Neural cell (in vitro differentiated cells): Measurements from ENCODE around the gene SFI1. TPM values are rescaled to one million over a fixed set of nuclear protein-coding genes. Genes with fewer than 3 reads are reported as not detected.
"Not testable (repeated sequence)": the region's sequence is repeated elsewhere in the genome, so short reads cannot be mapped to it uniquely, and the experiment has no call there.

Experiments used
- H2AFZ ChIP-seq: fragments of 200-600, 300-800 bp; sonication (generic), shearing (Covaris generic); 2 replicates; pipeline ENCODE4 v1.6.0; 2014; ENCODE audit warnings: low read depth, mild to moderate bottlenecking, antibody characterized with exemption, low read length, moderate library complexity
- H3F3A ChIP-seq: fragments of 200-600 bp; shearing (Covaris generic); 2 replicates; pipeline ENCODE4 v1.6.1; 2016; ENCODE audit warnings: mild to moderate bottlenecking, moderate library complexity, mixed read lengths, antibody characterized with exemption, low read length; ENCODE audit not compliant: insufficient read depth, poor library complexity, severe bottlenecking
- H3K27ac ChIP-seq: fragments of 200-600, 300-800 bp; sonication (generic), shearing (Covaris generic); 2 replicates; pipeline ENCODE4 v1.5.1; 2014; ENCODE audit warnings: mild to moderate bottlenecking, low read length, moderate library complexity
- H3K27me3 ChIP-seq: fragments of 300-800, 200-600 bp; sonication (generic), shearing (Covaris generic); 2 replicates; pipeline ENCODE4 v1.6.0; 2014; ENCODE audit warnings: mild to moderate bottlenecking, low read depth, low read length, moderate library complexity; ENCODE audit not compliant: insufficient read depth
- H3K36me3 ChIP-seq: fragments of 300-800, 200-600 bp; sonication (generic), shearing (Covaris generic); 2 replicates; pipeline ENCODE4 v1.5.1; 2014; ENCODE audit warnings: mild to moderate bottlenecking, antibody characterized with exemption, low read length, moderate library complexity; ENCODE audit not compliant: insufficient read depth
- H3K4me2 ChIP-seq: fragments of 300-800, 200-600 bp; sonication (generic), shearing (Covaris generic); 2 replicates; pipeline ENCODE4 v1.6.0; 2014; ENCODE audit warnings: mild to moderate bottlenecking, low read length
- H3K4me3 ChIP-seq: fragments of 300-800, 200-600 bp; sonication (generic), shearing (Covaris generic); 2 replicates; pipeline ENCODE4 v1.5.1; 2014; ENCODE audit warnings: mild to moderate bottlenecking, low read length, moderate library complexity
- H3K79me2 ChIP-seq: fragments of 200-600 bp; shearing (Covaris generic); replicated peaks from 2 replicates; pipeline ENCODE4 v1.6.0; 2014; ENCODE audit warnings: mild to moderate bottlenecking, low read length, moderate library complexity; ENCODE audit not compliant: insufficient read depth
- H3K9ac ChIP-seq: fragments of 300-800, 200-600 bp; sonication (generic), shearing (Covaris generic); 2 replicates; pipeline ENCODE4 v1.6.1; 2016; ENCODE audit warnings: mild to moderate bottlenecking, low read length, mixed read lengths
- H3K9me2 ChIP-seq: fragments of 200-600 bp; shearing (Covaris generic); 2 replicates; pipeline ENCODE4 v1.6.1; 2016; ENCODE audit warnings: mild to moderate bottlenecking, low read length, mixed read lengths; ENCODE audit not compliant: insufficient read depth
- H3K9me3 ChIP-seq: fragments of 200-600, 300-800 bp; sonication (generic), shearing (Covaris generic); 2 replicates; pipeline ENCODE4 v1.6.1; 2016; ENCODE audit warnings: mild to moderate bottlenecking, mixed run types, low read length, moderate library complexity, mixed read lengths
- H4K20me1 ChIP-seq: fragments of 200-600 bp; shearing (Covaris generic); 2 replicates; pipeline ENCODE4 v1.6.1; 2016; ENCODE audit warnings: mild to moderate bottlenecking, mixed run types; ENCODE audit not compliant: insufficient read depth
- EP300 ChIP-seq: fragments of 450-650 bp; conservative IDR thresholded peaks from 2 replicates; pipeline ENCODE4 v1.6.1; 2014; ENCODE audit warnings: antibody characterized with exemption, mild to moderate bottlenecking, moderate library complexity; ENCODE audit not compliant: poor library complexity, severe bottlenecking
- EZH2 ChIP-seq: fragments of 200-600, 300-800 bp; shearing (Covaris generic), sonication (generic); IDR thresholded peaks from 2 replicates; pipeline ENCODE4 v1.6.1; 2014; ENCODE audit warnings: antibody characterized with exemption, low read length, borderline replicate concordance, mild to moderate bottlenecking; ENCODE audit not compliant: insufficient read depth, poor library complexity, severe bottlenecking
- MXI1 ChIP-seq: fragments of 450-650 bp; conservative IDR thresholded peaks from 2 replicates; pipeline ENCODE4 v1.6.1; 2014; ENCODE audit warnings: antibody characterized with exemption, mild to moderate bottlenecking; ENCODE audit not compliant: poor library complexity, severe bottlenecking
- POLR2AphosphoS5 ChIP-seq: IDR thresholded peaks from 2 replicates; pipeline ENCODE4 v1.6.1; 2012
- RAD21 ChIP-seq: fragments of 450-650 bp; conservative IDR thresholded peaks from 2 replicates; pipeline ENCODE4 v1.6.1; 2014; ENCODE audit warnings: antibody characterized with exemption, mild to moderate bottlenecking, moderate library complexity
- SMC3 ChIP-seq: fragments of 450-650 bp; conservative IDR thresholded peaks from 2 replicates; pipeline ENCODE4 v1.6.1; 2014; ENCODE audit warnings: antibody characterized with exemption, mild to moderate bottlenecking, moderate library complexity; ENCODE audit not compliant: poor library complexity
- TAF1 ChIP-seq: IDR thresholded peaks from 2 replicates; pipeline ENCODE4 v1.6.1; 2012; ENCODE audit warnings: low read depth
- polyA plus RNA-seq: library from polyadenylated mRNA; depleted of rRNA; stranded (reverse); fragments of >200 nt; gene quantifications from 2 replicates; pipeline ENCODE4 v1.2.3, GENCODE V29; 2014
- TF ChIP-seq, protein P1 (sequence below): IDR thresholded peaks from 2 replicates; pipeline ENCODE4 v1.6.1; 2012; ENCODE audit warnings: borderline replicate concordance
- TF ChIP-seq, protein P2 (sequence below): fragments of 450-650 bp; IDR thresholded peaks from 2 replicates; pipeline ENCODE4 v1.5.1; 2014; ENCODE audit warnings: antibody characterized with exemption, mild to moderate bottlenecking, moderate library complexity; ENCODE audit not compliant: poor library complexity, severe bottlenecking

The SFI1 gene
- polyA plus RNA-seq, 1 donor from 2014 or later: 19.9 TPM

DNA sequence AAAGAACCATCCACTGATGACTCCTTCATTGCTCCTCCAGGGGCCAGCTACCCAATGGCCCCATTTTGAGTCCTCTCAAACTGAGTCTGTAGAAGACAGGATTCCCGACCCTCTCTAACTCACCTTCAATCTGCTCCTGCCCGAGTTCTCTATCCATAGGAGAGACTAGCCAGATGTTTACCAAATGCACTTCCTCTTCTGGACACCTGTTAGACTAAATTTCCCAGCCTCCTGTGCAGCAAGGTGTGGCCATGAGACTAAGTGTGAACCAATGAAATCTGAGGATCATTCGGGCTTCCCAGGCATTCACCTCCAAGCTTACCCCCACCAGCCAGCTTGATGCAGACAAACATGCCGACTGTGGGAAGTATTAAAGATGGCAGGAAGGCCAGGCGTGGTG, 158.1 kb downstream of the SFI1 start:
- H3K9ac ChIP-seq: no peak overlapping the region
- no peak overlapping the region for H3K4me2 ChIP-seq
- no peaks in the 10 kb centered on the region for H3K27me3 ChIP-seq
- no peak overlapping the region for H2AFZ ChIP-seq
- no peaks in the 10 kb centered on the region for H3F3A ChIP-seq
- H3K4me3 ChIP-seq: no peak overlapping the region
- H3K79me2 ChIP-seq: peaks cover 39% of the 10 kb centered on the region
- TF ChIP-seq EP300: no peak
- no peak for TF ChIP-seq TAF1
- TF ChIP-seq EZH2: no peak
- no peak for TF ChIP-seq RAD21
- TF ChIP-seq MXI1: no peak
- TF ChIP-seq, protein P1, sequence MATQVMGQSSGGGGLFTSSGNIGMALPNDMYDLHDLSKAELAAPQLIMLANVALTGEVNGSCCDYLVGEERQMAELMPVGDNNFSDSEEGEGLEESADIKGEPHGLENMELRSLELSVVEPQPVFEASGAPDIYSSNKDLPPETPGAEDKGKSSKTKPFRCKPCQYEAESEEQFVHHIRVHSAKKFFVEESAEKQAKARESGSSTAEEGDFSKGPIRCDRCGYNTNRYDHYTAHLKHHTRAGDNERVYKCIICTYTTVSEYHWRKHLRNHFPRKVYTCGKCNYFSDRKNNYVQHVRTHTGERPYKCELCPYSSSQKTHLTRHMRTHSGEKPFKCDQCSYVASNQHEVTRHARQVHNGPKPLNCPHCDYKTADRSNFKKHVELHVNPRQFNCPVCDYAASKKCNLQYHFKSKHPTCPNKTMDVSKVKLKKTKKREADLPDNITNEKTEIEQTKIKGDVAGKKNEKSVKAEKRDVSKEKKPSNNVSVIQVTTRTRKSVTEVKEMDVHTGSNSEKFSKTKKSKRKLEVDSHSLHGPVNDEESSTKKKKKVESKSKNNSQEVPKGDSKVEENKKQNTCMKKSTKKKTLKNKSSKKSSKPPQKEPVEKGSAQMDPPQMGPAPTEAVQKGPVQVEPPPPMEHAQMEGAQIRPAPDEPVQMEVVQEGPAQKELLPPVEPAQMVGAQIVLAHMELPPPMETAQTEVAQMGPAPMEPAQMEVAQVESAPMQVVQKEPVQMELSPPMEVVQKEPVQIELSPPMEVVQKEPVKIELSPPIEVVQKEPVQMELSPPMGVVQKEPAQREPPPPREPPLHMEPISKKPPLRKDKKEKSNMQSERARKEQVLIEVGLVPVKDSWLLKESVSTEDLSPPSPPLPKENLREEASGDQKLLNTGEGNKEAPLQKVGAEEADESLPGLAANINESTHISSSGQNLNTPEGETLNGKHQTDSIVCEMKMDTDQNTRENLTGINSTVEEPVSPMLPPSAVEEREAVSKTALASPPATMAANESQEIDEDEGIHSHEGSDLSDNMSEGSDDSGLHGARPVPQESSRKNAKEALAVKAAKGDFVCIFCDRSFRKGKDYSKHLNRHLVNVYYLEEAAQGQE: no peak
- TF ChIP-seq, protein P2, sequence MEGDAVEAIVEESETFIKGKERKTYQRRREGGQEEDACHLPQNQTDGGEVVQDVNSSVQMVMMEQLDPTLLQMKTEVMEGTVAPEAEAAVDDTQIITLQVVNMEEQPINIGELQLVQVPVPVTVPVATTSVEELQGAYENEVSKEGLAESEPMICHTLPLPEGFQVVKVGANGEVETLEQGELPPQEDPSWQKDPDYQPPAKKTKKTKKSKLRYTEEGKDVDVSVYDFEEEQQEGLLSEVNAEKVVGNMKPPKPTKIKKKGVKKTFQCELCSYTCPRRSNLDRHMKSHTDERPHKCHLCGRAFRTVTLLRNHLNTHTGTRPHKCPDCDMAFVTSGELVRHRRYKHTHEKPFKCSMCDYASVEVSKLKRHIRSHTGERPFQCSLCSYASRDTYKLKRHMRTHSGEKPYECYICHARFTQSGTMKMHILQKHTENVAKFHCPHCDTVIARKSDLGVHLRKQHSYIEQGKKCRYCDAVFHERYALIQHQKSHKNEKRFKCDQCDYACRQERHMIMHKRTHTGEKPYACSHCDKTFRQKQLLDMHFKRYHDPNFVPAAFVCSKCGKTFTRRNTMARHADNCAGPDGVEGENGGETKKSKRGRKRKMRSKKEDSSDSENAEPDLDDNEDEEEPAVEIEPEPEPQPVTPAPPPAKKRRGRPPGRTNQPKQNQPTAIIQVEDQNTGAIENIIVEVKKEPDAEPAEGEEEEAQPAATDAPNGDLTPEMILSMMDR: no peak
- TF ChIP-seq SMC3: no peak
- no peak for TF ChIP-seq POLR2AphosphoS5
- no peaks in the 10 kb centered on the region for H3K36me3 ChIP-seq
- H3K27ac ChIP-seq: no peak overlapping the region
- no peaks in the 10 kb centered on the region for H4K20me1 ChIP-seq
- no peaks in the 10 kb centered on the region for H3K9me3 ChIP-seq
- no peaks in the 10 kb centered on the region for H3K9me2 ChIP-seq

DNA sequence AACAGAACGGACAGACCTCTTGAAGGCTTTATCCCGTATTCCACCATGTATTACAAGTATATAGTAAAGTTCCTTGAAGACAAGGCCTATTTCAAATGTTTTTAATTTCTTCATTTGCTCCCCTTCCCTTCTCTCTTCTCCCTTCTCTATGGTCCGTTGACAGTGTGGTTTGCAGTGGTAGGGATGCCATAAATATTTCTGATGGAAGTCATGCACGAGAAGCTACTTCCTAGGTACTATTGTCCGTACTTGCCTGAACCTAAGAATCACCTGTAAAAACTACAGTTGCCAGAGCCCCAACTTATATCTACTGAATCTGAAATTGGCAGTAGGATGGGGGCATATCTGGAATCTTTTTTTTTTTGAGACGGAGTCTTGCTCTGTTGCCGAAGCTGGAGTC, 162.9 kb downstream of the SFI1 start:
- Histone ChIP-seq H4K20me1 (no peaks in the 10 kb centered on the region), H3F3A (no peaks in the 10 kb centered on the region), H3K79me2 (peaks cover 49% of the 10 kb centered on the region), H2AFZ (no peak overlapping the region), H3K9me3 (no peaks in the 10 kb centered on the region), H3K27me3 (no peaks in the 10 kb centered on the region), H3K9ac (no peak overlapping the region), H3K4me3 (no peak overlapping the region), H3K4me2 (no peak overlapping the region), H3K36me3 (no peaks in the 10 kb centered on the region), H3K9me2 (no peaks in the 10 kb centered on the region), H3K27ac (no peak overlapping the region)
- TF ChIP-seq POLR2AphosphoS5 (no peak), EP300 (no peak), EZH2 (no peak), SMC3 (no peak), RAD21 (no peak), MXI1 (no peak), TAF1 (no peak)
- TF ChIP-seq, protein P1: no peak
- TF ChIP-seq, protein P2: no peak

DNA sequence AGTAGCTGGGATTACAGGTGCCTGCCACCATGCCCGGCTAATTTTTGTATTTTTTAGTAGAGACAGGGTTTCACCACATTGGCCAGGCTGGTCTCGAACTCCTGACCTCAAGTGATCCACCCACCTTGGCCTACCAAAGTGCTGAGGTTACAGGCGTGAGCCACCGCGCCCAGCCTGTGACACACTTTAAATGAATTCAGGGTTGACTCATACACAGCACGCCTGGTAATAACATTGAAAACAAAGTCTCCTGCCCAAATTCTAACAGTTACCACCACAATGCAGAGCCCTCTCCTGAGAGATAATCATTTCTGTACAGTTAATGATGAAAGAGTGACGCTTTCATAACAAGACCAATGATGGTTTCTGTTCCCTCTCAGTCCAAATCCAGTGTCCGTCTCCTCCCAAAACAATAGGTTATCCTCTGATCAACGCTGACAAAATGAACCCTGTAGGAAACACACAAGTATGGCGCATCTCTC, 164.6 kb downstream of the SFI1 start:
- Histone ChIP-seq H3K79me2 (peaks cover 44% of the 10 kb centered on the region), H3K9ac (peak overlapping the region; percentile 80), H3K4me2 (peak overlapping the region; percentile 96), H3K4me3 (peak overlapping the region; percentile 89)
- H2AFZ ChIP-seq, H3K27ac ChIP-seq, H3K36me3 ChIP-seq, H3K9me3 ChIP-seq, H3K9me2 ChIP-seq, H3K27me3 ChIP-seq, H4K20me1 ChIP-seq, H3F3A ChIP-seq: not testable (repeated sequence)
